GM21447 (cell line): ENCODE data around the gene TMEM225B.
"Not testable (repeated sequence)": the region's sequence is repeated elsewhere in the genome, so short reads cannot be mapped to it uniquely, and the experiment has no call there.

Experiments
- ATAC-seq: cut with Tn5 transposase; IDR thresholded peaks from one replicate; pipeline ENCODE4 v1.9.1; 2021; ENCODE audit not compliant: unreplicated experiment

TMEM225B gene

GRCh38 chr7:99579281-99579955 is 18.6 kb upstream of the TMEM225B start:
- ATAC-seq: no peak

- no peak for ATAC-seq
Measured at GRCh38 chr7:99579956-99580777, 17.9 kb upstream of the TMEM225B start.

- not testable (repeated sequence) for ATAC-seq
Measured at GRCh38 chr7:99580778-99581332, 17.2 kb upstream of the TMEM225B start.

GRCh38 chr7:99588868-99589267 is 9.2 kb upstream of the TMEM225B start:
- no peak for ATAC-seq

- ATAC-seq: no peak
Measured at GRCh38 chr7:99594948-99595745, 2.9 kb upstream of the TMEM225B start.

- no peak for ATAC-seq
Measured at GRCh38 chr7:99596408-99596955, 1.6 kb upstream of the TMEM225B start.

- no peak for ATAC-seq
Measured at GRCh38 chr7:99599836-99600235, 1.8 kb downstream of the TMEM225B start.

GRCh38 chr7:99601656-99602310 is 3.7 kb downstream of the TMEM225B start:
- no peak for ATAC-seq

GRCh38 chr7:99605527-99605926 is 7.5 kb downstream of the TMEM225B start:
- ATAC-seq: no peak

GRCh38 chr7:99606531-99606930 is 8.5 kb downstream of the TMEM225B start:
- ATAC-seq: no peak

- no peak for ATAC-seq
Measured at GRCh38 chr7:99607548-99607947, 9.5 kb downstream of the TMEM225B start.

GRCh38 chr7:99614495-99614894 is 16.4 kb downstream of the TMEM225B start:
- ATAC-seq: no peak

GRCh38 chr7:99615989-99616358 is 17.9 kb downstream of the TMEM225B start:
- no peak for ATAC-seq

- peak; percentile 92 for ATAC-seq
Measured at GRCh38 chr7:99616359-99617191, 18.5 kb downstream of the TMEM225B start, which contains the start of gene ZSCAN25. Gene ZSCAN25, plus strand, starts transcription at chr7:99616946. Its CDS starts 2,661 bp downstream, at chr7:99619607.

GRCh38 chr7:99617192-99617781 is 19.2 kb downstream of the TMEM225B start:
- ATAC-seq: no peak

GRCh38 chr7:99618726-99619125 is 20.7 kb downstream of the TMEM225B start:
- ATAC-seq: no peak

- no peak for ATAC-seq
Measured at GRCh38 chr7:99619571-99620130, 21.6 kb downstream of the TMEM225B start.

GRCh38 chr7:99621271-99621670 is 23.2 kb downstream of the TMEM225B start:
- ATAC-seq: no peak

GRCh38 chr7:99622596-99622995 is 24.5 kb downstream of the TMEM225B start:
- ATAC-seq: no peak
